Immature natural killer cell (primary cell): Measurements from ENCODE around the gene RFPL1. TPM values are rescaled to one million over a fixed set of nuclear protein-coding genes. Genes with fewer than 3 reads are reported as not detected.
A peak's percentile ranks its signal among the peaks of the same experiment; 100 is the strongest.

Experiments used
- DNase-seq, 3 donors: peaks; one replicate each; pipeline ENCODE4 v3.0.0; 2022; ENCODE audit warnings: mixed read lengths in 1 of 3
- H3K27ac Mint-ChIP-seq, 6 donors: one replicate each; pipeline ENCODE4 v1.8.0; 2020; ENCODE audit warnings: mixed read lengths in 6 of 6, mild to moderate bottlenecking in 5 of 6, inconsistent platforms in 4 of 6, moderate library complexity in 3 of 6
- H3K27me3 Mint-ChIP-seq, 3 donors: one replicate each; pipeline ENCODE4 v1.8.0; 2020 to 2021; ENCODE audit warnings: low read depth in 3 of 3, mild to moderate bottlenecking in 3 of 3, mixed read lengths in 3 of 3, moderate library complexity in 3 of 3, inconsistent platforms in 1 of 3
- H3K36me3 Mint-ChIP-seq, 3 donors: one replicate each; pipeline ENCODE4 v1.8.0; 2020; ENCODE audit warnings: mixed read lengths in 3 of 3, inconsistent platforms in 2 of 3, mild to moderate bottlenecking in 2 of 3
- H3K4me1 Mint-ChIP-seq, 2 donors: one replicate each; pipeline ENCODE4 v1.8.0; 2020; ENCODE audit warnings: inconsistent platforms in 2 of 2, mild to moderate bottlenecking in 2 of 2, mixed read lengths in 2 of 2, moderate library complexity in 1 of 2
- H3K4me3 Mint-ChIP-seq, 5 donors: one replicate each; pipeline ENCODE4 v1.8.0; 2020; ENCODE audit warnings: mild to moderate bottlenecking in 5 of 5, mixed read lengths in 5 of 5, inconsistent platforms in 3 of 5, moderate library complexity in 3 of 5
- H3K9me3 Mint-ChIP-seq, 6 donors: one replicate each; pipeline ENCODE4 v1.8.0; 2020; ENCODE audit warnings: mild to moderate bottlenecking in 6 of 6, mixed read lengths in 6 of 6, inconsistent platforms in 4 of 6, moderate library complexity in 3 of 6
- polyA plus RNA-seq, 3 donors: library from polyadenylated mRNA; unstranded; fragments of 300-500 nt; fragmentation: Illumina TruSeq; gene quantifications; one replicate each; pipeline ENCODE4 v1.2.3, GENCODE V29; 2021

Gene RFPL1
- polyA plus RNA-seq, 3 donors from 2014 or later = not detected

GRCh38 chr22:29477723-29478318, 39.4 kb downstream of the RFPL1 start:
- Mint-ChIP-seq H3K9me3 (peaks cover 0 to 4% (median 0%) of the 10 kb centered on the region in 6 donors), H3K36me3 (no peaks in the 10 kb centered on the region), H3K27me3 (peaks cover 6 to 19% (median 14%) of the 10 kb centered on the region in 3 donors), H3K4me3 (no peak overlapping the region), H3K27ac (no peak overlapping the region), H3K4me1 (peaks cover 11 to 14% of the 10 kb centered on the region in 2 donors)
- no peak for DNase-seq

- no peak for DNase-seq
- Mint-ChIP-seq H3K27ac (no peak overlapping the region), H3K27me3 (peaks cover 6 to 19% (median 14%) of the 10 kb centered on the region in 3 donors), H3K36me3 (no peaks in the 10 kb centered on the region), H3K4me1 (peaks cover 11 to 14% of the 10 kb centered on the region in 2 donors), H3K9me3 (peaks cover 0 to 4% (median 0%) of the 10 kb centered on the region in 6 donors), H3K4me3 (peak overlapping the region in 2 of 5 donors; percentile 30 to 34)
Measured at GRCh38 chr22:29478326-29479276, 40.2 kb downstream of the RFPL1 start.

- Mint-ChIP-seq H3K27ac (peak within 1 kb of the TSS in 1 of 6 donors; percentile 60), H3K4me1 (peaks cover 11 to 14% of the 10 kb centered on the region in 2 donors), H3K4me3 (peak within 1 kb of the TSS; percentile 54 to 65 (median 55)), H3K9me3 (peaks cover 0 to 4% (median 0%) of the 10 kb centered on the region in 6 donors), H3K36me3 (no peaks in the 10 kb centered on the region), H3K27me3 (peaks cover 6 to 19% (median 14%) of the 10 kb centered on the region in 3 donors)
- no peak for DNase-seq
Measured at GRCh38 chr22:29479417-29480261, 41.3 kb downstream of the RFPL1 start, which contains the start of gene NEFH. Gene NEFH, plus strand, starts transcription at chr22:29480218. Its CDS starts 45 bp downstream, at chr22:29480263.

- no peak for DNase-seq
- Mint-ChIP-seq H3K9me3 (peaks cover 0 to 4% (median 0%) of the 10 kb centered on the region in 6 donors), H3K4me1 (peaks cover 11 to 14% of the 10 kb centered on the region in 2 donors), H3K36me3 (no peaks in the 10 kb centered on the region), H3K27me3 (peaks cover 6 to 19% (median 14%) of the 10 kb centered on the region in 3 donors), H3K27ac (no peak overlapping the region), H3K4me3 (no peak overlapping the region)
Measured at GRCh38 chr22:29480262-29480511, 41.8 kb downstream of the RFPL1 start.

DNA sequence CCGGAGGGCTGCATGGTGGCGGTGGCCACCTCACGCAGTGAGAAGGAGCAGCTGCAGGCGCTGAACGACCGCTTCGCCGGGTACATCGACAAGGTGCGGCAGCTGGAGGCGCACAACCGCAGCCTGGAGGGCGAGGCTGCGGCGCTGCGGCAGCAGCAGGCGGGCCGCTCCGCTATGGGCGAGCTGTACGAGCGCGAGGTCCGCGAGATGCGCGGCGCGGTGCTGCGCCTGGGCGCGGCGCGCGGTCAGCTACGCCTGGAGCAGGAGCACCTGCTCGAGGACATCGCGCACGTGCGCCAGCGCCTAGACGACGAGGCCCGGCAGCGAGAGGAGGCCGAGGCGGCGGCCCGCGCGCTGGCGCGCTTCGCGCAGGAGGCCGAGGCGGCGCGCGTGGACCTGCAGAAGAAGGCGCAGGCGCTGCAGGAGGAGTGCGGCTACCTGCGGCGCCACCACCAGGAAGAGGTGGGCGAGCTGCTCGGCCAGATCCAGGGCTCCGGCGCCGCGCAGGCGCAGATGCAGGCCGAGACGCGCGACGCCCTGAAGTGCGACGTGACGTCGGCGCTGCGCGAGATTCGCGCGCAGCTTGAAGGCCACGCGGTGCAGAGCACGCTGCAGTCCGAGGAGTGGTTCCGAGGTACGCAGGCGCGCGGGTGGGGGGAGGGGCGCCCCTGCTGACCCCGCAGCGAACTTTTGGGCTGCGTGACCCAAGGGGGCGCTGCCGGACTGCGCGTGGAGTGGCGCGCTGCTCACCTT, 42.3 kb downstream of the RFPL1 start:
- H3K4me1 Mint-ChIP-seq = peaks cover 11 to 14% of the 10 kb centered on the region in 2 donors
- H3K36me3 Mint-ChIP-seq = no peaks in the 10 kb centered on the region
- peak; percentile 26 to 64 (median 48) for DNase-seq
- peaks cover 0 to 4% (median 0%) of the 10 kb centered on the region in 6 donors for H3K9me3 Mint-ChIP-seq
- H3K4me3 Mint-ChIP-seq = peak overlapping the region in 4 of 5 donors; percentile 54 to 75 (median 63)
- no peak overlapping the region for H3K27ac Mint-ChIP-seq
- peaks cover 6 to 19% (median 14%) of the 10 kb centered on the region in 3 donors for H3K27me3 Mint-ChIP-seq

DNA sequence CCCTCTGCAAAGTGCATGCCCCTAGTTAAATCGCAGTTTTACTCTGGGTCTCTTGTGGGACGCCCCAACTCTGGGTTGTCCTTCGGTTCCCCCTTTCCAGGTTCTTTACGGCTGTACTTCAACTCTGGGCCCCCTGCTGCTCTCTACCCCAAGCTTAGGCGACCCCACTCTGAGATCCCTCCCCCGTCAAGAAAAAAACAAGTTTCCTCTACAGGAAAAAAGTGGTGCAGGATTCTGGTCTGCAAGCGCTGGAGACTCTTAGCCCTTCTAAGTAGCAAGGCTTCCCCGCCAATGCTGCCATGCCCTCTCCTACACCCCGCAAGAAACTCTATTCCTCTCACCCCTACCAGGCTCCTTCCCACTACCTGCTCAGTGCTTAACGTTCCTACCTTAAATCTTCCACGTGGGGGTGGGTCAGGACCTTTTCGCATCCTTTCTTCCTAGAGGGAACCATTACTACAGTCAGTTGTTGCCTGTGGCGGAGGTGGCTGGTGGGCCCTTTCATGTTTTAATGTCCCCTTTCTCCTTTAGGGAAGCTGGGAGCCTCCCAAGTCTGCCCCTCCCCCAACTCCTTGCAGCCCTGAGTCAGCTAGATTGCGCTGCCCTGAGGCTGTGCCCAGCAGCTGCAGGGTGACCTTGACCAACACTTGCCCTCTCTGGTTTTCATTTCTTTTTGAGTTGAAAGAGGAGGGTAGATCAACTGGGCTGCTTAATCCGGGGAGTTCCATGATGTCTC, 43.0 kb downstream of the RFPL1 start:
- H3K4me1 Mint-ChIP-seq = peaks cover 11 to 14% of the 10 kb centered on the region in 2 donors
- peaks cover 0 to 4% (median 0%) of the 10 kb centered on the region in 6 donors for H3K9me3 Mint-ChIP-seq
- peaks cover 7 to 17% (median 14%) of the 10 kb centered on the region in 3 donors for H3K27me3 Mint-ChIP-seq
- DNase-seq = no peak
- H3K36me3 Mint-ChIP-seq = no peaks in the 10 kb centered on the region
- H3K27ac Mint-ChIP-seq = no peak overlapping the region
- peak overlapping the region; percentile 54 to 75 (median 65) for H3K4me3 Mint-ChIP-seq

GRCh38 chr22:29482253-29482652, 43.9 kb downstream of the RFPL1 start:
- DNase-seq = no peak
- peaks cover 11 to 14% of the 10 kb centered on the region in 2 donors for H3K4me1 Mint-ChIP-seq
- H3K4me3 Mint-ChIP-seq = no peak overlapping the region
- H3K9me3 Mint-ChIP-seq = peaks cover 0 to 3% (median 0%) of the 10 kb centered on the region in 6 donors
- no peaks in the 10 kb centered on the region for H3K36me3 Mint-ChIP-seq
- H3K27me3 Mint-ChIP-seq = peaks cover 7 to 15% (median 14%) of the 10 kb centered on the region in 3 donors
- H3K27ac Mint-ChIP-seq = no peak overlapping the region

DNA sequence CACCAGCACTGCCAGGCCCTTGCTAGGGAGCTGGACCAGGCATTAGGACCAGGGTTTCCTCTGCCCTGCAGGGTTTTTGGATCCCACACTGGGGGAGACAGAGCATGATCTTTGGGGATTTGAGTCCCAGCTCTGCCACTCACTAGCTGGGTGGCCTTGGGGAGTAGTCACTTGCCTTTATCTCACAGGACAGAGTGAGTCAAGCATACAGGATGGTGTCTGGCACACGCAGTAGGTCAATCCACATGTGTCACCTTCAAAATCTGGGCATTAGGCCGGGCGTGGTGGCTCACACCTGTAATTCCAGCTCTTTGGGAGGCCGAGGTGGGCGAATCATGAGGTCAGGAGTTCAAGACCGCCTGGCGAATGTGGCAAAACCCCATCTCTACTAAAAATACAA, 44.3 kb downstream of the RFPL1 start:
- peaks cover 0 to 2% (median 0%) of the 10 kb centered on the region in 6 donors for H3K9me3 Mint-ChIP-seq
- H3K27me3 Mint-ChIP-seq = peaks cover 7 to 14% (median 14%) of the 10 kb centered on the region in 3 donors
- peaks cover 11 to 14% of the 10 kb centered on the region in 2 donors for H3K4me1 Mint-ChIP-seq
- no peak overlapping the region for H3K27ac Mint-ChIP-seq
- H3K4me3 Mint-ChIP-seq = no peak overlapping the region
- H3K36me3 Mint-ChIP-seq = no peaks in the 10 kb centered on the region
- no peak for DNase-seq

DNA sequence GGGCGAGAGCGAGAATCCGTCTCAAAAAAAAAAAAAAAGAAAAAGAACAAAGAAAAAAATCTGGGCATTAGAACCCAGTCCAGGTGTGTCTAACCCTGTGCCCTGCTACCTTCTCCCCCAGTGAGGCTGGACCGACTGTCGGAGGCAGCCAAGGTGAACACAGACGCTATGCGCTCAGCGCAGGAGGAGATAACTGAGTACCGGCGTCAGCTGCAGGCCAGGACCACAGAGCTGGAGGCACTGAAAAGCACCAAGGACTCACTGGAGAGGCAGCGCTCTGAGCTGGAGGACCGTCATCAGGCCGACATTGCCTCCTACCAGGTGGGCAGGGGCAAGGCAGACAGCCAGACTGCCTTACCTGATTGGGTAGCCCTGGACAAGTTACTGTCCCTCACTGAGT, 44.9 kb downstream of the RFPL1 start:
- no peak overlapping the region for H3K4me3 Mint-ChIP-seq
- DNase-seq = no peak
- H3K27me3 Mint-ChIP-seq = peaks cover 5 to 14% (median 14%) of the 10 kb centered on the region in 3 donors
- H3K36me3 Mint-ChIP-seq = no peaks in the 10 kb centered on the region
- H3K9me3 Mint-ChIP-seq = peaks cover 0 to 2% (median 0%) of the 10 kb centered on the region in 6 donors
- H3K27ac Mint-ChIP-seq = no peak overlapping the region
- H3K4me1 Mint-ChIP-seq = peaks cover 11 to 14% of the 10 kb centered on the region in 2 donors

DNA sequence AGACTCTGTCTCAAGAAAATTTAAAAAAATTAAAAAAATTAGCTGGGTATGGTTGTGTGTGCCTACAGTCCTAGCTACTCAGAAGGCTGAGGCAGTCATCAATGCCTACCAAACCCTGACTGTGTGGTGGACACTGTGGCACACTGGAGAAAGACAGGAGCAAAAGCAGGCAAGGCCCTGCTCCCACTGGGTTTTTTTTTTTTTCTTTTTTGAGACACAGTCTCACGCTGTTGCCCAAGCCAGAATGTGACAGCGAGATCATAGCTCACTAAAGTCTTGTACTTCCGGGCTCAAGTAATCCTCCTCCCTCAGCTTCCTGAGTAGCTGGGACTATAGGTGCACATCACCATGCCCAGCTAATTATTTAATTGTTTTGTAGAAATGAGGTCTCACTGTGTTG, 46.3 kb downstream of the RFPL1 start:
- H3K4me3 Mint-ChIP-seq = no peak overlapping the region
- H3K4me1 Mint-ChIP-seq = peaks cover 6 to 11% of the 10 kb centered on the region in 2 donors
- no peaks in the 10 kb centered on the region for H3K9me3 Mint-ChIP-seq
- no peak for DNase-seq
- no peaks in the 10 kb centered on the region for H3K36me3 Mint-ChIP-seq
- peaks cover 3 to 11% (median 9%) of the 10 kb centered on the region in 3 donors for H3K27me3 Mint-ChIP-seq
- no peak overlapping the region for H3K27ac Mint-ChIP-seq

DNA sequence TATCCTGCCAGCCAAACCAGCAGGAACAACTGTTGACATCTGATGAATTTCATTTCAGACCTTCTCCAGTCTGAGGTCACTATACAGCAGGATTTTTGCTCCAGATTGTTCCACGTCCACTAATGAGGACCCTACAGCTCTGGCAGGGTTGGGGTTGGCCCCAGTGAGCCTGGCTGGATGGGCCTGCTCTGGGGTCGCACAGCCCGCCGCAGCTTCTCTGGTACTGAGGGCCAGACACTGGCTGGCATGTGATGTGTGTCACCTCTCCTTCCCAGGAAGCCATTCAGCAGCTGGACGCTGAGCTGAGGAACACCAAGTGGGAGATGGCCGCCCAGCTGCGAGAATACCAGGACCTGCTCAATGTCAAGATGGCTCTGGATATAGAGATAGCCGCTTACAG, 47.1 kb downstream of the RFPL1 start:
- H3K9me3 Mint-ChIP-seq = no peaks in the 10 kb centered on the region
- DNase-seq = no peak
- H3K36me3 Mint-ChIP-seq = peaks cover 0 to 6% (median 5%) of the 10 kb centered on the region in 3 donors
- H3K27ac Mint-ChIP-seq = no peak overlapping the region
- peaks cover 5 to 9% of the 10 kb centered on the region in 2 donors for H3K4me1 Mint-ChIP-seq
- peaks cover 2 to 10% (median 7%) of the 10 kb centered on the region in 3 donors for H3K27me3 Mint-ChIP-seq
- H3K4me3 Mint-ChIP-seq = no peak overlapping the region

DNA sequence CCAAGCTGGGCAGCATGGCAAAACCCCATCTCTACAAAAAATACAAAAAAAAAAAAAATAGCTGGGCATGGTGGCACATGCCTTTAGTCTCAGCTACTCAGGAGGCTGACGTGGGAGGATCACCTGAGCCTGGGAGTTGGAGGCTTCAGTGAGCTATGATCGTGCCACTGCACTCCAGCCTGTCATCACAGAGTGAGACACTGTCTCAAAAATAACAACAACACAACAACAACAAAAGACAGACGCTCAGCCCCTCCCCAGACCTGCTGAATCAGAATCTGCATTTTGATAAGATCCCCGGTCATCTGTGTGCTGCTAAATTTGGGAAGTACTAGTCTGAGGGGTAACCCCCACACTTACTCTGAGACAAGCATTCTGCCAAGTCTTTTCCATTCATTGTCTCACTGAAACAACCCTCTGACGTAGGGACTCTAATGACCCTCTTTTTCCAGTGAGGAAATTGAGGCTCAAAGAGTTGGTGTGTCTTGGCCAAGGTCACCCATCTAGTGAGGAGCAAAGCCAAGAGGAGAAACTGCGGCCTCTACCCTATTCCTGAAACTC, 49.1 kb downstream of the RFPL1 start:
- Mint-ChIP-seq H3K4me3 (no peak overlapping the region), H3K36me3 (peaks cover 0 to 7% (median 5%) of the 10 kb centered on the region in 3 donors), H3K27me3 (peaks cover 0 to 2% (median 2%) of the 10 kb centered on the region in 3 donors), H3K27ac (no peak overlapping the region), H3K9me3 (no peaks in the 10 kb centered on the region), H3K4me1 (no peaks in the 10 kb centered on the region)
- DNase-seq = no peak
